ENCODE measurements around the gene CHD6.

GRCh38 chr20:41424011-41424410, 194.2 kb downstream of the CHD6 start:
- TF ChIP-seq SUZ12 (IDR thresholded peaks at IDR 0.05; ENCODE audit: extremely low read depth, insufficient read depth, insufficient read length) (no peak), ZNF274 (IDR thresholded peaks at IDR 0.05; ENCODE audit: low read depth, low read length) (no peak), YY1 (IDR thresholded peaks at IDR 0.05; ENCODE audit: insufficient read depth, insufficient read length) (no peak)

Data from NT2/D1 (cell line).